Measurements from ENCODE around the gene TSPAN18. TPM values are rescaled to one million over a fixed set of nuclear protein-coding genes. Genes with fewer than 3 reads are reported as not detected.

TSPAN18 gene
- total RNA-seq, 1 experiment from 2014 or later: not detected

- no peak for DNase-seq (ENCODE audit: low spot score)
Observed at GRCh38 chr11:44737245-44738085, 10.7 kb downstream of the TSPAN18 start.

DNA sequence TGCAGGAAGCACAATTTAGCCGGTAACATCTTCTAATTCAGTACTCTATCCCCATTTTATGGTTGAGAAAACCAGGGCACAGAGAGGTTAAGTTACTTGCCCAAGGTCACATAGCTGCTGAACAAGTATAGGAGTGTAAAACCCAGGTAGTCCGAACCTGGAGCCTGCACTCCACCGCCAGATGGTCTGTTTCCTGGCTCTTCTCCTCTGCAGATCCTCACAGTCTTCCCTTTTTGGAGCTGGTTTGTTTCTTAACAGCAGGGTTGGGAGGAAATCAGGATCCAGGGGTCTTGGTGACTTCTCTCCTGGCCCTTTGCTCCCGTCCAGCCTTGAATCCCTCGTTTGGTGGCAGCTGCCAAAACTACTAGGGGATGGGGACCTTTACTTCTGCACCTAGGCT lies 12.0 kb downstream of the TSPAN18 start:
- DNase-seq (ENCODE audit: low spot score): no peak

DNA sequence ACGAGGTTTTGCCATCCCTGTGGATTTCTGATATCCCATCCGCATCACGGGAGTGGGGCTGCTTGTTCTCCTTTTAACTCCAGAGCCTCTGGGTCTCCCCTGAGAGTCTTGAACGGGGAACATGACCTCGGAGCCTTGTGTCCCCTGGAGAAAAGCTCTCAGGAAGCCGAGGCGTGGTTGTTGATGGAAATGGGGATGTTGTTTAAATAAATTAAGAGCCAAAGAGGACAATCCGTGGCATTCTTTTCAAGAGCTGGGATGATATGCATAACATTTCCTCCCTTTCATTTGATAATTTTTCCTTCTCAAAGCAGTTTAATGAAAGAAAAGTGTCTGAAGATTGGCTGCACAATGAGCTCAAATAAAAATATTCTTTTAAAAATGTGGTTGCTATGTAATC lies 14.2 kb downstream of the TSPAN18 start:
- no peak for DNase-seq (ENCODE audit: low spot score)

DNA sequence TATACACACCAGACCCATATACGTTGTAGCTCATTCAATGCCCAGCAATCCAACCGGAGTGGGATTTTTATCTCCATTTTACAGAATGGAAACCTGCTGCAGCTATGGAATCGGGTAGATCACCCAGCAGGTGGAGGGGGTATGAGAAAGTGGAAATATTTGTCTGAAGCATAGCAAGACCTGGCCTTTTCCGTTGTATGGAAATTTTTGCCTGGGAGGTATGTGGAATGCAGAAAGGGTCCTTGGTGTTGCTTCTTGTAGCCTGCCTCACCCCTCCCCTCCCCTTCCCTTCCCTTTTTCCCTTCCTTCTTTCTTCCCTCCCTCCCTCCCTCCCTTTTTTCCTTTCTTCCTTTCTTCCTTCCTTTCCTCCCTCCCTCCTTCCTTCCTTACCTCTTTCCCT lies 15.2 kb downstream of the TSPAN18 start:
- DNase-seq (ENCODE audit: low spot score): no peak

DNA sequence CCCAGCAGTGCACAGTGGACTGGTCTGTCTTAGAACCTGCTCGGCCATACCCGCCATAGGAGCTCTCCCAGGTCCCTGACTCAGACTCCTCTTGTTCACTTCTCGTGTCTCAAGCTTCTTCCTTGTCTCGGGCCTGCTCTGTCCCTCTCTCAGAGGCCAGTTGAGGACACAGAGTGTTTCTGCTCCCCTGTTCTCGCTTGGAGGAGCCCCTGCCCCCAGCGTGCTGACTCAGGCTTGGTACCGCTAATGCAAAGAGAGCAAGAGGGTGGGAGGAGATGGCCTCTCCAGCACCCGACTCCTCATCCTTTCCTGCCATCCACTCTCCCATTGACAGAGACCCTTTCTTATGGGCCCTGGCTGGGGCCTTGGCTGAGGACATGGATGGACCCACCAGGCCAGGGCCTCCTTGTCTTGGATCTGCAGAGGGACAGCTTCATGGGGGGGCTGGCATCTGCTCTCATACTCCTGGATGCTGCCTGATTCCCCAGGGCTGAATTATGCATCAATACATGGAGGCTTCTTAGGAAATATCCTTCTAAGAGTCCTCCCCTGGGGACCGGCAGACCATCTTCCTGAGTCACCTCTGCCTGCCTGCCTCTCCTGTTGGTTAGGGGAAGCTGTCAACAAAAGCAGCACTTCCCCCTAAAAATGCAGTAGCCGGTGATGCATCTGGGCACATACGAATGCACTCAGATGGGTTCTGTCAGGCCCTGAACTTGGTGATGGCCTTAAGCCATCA lies 15.9 kb downstream of the TSPAN18 start:
- no peak for DNase-seq (ENCODE audit: low spot score)

DNA sequence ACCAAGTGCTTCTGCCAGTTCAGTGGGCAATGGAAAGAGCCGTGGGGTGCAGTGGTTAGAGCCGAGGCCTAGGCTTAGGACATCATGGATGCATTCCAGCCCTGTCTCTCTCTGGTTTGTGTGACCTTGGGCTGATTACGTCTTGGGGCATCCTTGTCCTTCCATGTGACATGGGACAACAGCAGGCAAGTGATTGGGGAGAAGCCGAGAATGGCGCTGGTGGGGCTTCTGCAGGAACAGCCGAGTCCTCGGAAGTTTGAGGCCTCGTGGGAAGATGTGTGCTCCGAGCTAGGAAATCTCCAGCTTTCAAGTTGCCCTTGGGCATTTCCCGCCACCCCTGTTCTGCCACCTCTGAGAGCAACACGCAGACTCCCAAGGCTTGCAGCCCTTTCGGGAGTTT lies 16.6 kb downstream of the TSPAN18 start:
- DNase-seq (ENCODE audit: low spot score): no peak

DNA sequence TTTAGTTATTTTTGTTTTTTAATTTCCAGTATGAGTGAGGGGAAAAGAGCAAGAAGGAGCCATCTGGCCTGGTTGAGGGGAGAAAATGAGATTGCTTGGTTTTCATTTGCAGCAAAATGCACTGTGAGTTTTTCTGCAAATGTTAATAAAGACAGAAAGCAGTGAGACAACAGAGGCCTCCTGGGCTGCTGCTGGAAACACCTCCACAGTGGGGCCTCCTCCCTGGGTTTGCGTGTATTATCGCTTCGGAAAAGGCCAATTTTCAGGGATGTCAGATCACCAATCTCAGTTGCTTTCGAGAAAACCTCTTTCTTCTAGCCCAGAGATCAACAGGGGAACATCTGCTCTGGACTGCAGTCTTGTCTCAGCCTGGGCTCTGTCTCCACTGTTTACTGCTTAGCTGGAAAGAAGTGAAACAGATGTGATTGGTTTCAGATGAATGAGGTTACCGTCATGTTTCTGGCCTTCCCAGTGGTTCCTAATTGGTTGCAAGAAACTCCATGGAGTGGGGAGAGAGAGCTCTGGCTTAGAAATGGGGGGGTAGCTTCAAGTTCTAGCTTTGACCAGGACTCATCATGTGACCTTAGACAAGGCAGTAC lies 17.3 kb downstream of the TSPAN18 start:
- DNase-seq (ENCODE audit: low spot score): no peak

GRCh38 chr11:44746894-44747293 lies 20.1 kb downstream of the TSPAN18 start:
- no peak for DNase-seq (ENCODE audit: low spot score)

- peak; percentile 33 for DNase-seq (ENCODE audit: low spot score)
Observed at GRCh38 chr11:44747316-44747715, 20.6 kb downstream of the TSPAN18 start.

DNA sequence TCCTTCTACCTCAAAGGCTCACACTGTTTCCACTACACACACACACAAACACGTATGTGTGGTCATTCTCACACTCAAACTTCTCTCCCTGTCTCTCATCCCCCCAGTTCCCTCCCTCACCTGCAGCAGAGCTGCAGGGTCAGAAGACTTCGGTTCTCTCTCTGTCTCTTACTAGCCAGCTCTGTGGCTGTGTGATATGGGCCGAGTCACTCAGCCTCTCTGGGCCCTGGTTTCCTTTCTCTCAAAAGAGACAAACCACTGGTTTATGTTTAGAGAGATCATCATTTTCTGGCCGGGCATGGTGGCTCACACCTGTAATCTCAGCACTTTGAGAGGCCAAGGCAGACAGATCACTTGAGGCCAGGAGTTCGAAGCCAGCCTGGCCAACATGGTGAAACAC lies 21.1 kb downstream of the TSPAN18 start:
- no peak for DNase-seq (ENCODE audit: low spot score)

DNA sequence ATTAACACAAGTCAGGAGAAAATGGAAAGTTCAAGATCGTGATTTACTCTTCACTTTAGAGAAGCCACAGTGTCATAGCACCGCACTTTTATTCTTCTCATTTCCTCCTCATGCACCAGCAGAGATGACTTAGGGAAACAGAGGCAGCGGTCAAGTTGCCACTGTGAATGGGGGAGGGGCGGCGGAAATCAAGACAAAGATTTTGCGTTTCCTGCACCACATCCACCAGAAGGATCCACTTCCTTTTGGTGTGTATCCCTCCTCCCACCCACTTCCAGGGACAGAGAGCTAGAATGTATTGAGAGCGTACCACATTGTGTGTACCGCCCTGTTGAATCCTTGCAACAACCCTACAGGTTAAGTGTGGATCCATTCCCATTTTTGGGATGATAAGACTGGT lies 21.8 kb downstream of the TSPAN18 start:
- no peak for DNase-seq (ENCODE audit: low spot score)

DNA sequence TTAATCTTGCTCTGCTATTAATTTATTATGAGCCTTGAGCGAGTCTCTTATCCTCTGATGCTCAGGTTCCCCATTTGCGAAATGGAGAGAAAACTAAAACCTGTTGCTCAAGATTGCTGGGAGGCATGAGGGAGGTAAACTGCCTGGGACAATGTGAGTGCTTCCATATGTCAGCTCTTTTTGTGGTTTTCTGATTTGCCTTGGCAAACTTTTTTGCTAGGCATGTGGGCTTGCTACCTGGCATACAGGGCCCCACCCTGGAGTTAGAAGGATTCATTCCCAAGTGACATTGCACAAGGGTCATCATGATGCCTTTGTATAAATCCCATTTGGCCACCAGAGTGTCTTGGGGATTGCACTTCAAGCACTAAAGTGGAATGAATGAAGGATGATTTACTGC lies 22.4 kb downstream of the TSPAN18 start:
- no peak for DNase-seq (ENCODE audit: low spot score)

GRCh38 chr11:44750551-44751465 lies 24.0 kb downstream of the TSPAN18 start:
- DNase-seq (ENCODE audit: low spot score): no peak

DNA sequence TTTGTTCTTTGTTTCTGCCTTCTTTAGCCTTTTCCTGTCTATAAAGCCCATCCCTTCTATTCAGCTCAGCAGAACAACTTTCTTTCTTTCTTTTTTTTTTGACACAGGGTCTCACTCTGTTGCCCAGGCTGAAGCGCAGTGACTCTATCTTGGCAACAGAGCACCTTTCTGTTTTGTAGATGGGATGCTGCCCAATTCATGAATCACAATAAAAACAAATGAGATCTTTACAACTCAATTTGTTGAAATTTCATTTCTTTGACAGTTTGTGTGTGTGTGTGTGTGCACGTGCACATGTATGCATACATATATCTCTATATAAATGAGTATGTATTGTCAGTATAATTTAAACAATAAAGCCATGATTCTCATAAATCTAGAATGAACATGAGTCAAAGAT lies 25.5 kb downstream of the TSPAN18 start:
- DNase-seq (ENCODE audit: low spot score): no peak

GRCh38 chr11:44752713-44753112 lies 26.0 kb downstream of the TSPAN18 start:
- no peak for DNase-seq (ENCODE audit: low spot score)

DNA sequence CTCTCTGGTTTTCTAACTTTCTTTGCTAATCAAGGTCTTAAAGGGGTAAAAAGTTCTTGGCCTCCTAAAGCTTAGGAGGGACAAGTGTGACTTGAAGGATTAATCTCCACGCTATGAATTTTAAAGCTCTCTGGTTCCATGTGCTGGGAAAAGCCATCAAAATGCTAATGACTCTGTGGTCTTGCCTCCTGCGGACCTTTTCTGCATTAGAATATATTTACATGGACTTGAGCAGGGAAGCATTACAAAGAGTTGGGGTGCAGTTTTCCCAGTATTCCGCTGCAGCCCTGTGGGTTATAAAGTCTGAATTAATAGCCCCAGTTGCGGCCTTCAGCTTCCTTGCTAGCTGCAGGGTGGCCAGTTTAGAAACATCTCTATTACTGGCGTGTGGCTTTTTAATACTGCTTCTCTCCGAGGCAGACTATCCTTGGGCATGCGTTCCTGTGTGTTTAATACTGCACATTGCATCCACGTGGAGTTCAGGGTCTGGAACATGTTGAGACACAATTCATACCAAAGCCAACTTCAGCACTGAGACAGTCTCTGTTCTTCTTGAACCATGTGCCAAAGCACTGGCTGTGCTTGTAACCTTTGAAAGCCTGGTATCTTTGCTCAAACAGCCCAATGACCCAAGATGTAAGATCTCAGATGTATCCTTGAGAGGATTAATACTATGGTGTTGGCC lies 27.3 kb downstream of the TSPAN18 start:
- no peak for DNase-seq (ENCODE audit: low spot score)

DNA sequence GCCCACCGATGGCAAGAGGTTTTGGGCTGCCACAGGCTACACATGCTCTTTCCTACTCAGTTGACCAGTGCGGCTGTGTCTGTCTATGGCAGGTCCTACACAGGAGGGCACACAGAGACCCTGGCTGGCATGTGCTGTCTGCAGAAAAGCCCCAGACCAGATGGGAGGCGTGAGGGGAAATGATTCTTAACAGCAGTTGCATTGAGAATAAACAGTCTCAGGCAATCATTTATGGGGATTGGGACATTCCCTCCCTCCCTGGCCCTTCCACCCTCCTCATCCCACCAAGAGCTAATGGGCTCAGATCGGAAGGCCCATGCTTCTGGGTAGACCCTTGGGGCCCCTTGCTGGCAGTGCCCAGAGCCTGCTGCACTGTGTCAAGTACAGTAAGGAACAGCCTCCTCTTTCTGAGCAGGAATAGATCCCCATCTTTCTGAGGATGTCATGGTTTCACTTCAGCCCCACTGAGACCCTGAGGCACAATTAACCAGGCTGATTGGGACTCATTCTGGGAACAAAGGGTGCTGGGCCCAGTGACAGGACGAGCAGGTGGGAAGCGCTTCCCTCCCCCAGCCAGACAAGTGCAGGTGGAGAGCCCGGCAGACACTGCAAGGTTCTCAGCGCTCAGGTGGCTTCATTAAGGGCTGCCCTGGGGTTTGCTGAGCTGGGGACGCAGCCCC lies 28.3 kb downstream of the TSPAN18 start:
- DNase-seq (ENCODE audit: low spot score): no peak

- peak; percentile 73 for DNase-seq (ENCODE audit: low spot score)
Observed at GRCh38 chr11:44755556-44756523, 29.1 kb downstream of the TSPAN18 start.

DNA sequence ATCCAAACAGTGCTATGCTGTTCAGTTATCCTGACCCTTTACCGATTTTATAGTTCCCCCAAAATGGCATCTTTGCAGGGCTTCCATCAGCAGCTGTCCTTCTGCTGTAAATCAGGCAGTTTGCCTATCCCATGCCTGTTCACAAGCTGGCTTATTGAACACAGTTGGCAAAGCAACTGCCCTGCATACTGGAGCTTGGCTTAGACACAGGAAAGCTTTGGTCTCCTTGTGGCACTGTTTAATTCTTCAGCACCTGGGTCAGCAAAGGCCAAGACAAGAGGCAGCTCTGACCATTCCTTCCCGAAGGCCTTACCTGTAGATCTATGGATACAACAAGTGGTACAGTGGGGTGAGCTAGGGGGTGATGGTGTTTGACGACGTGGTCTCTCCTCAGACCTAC lies 32.2 kb downstream of the TSPAN18 start:
- no peak for DNase-seq (ENCODE audit: low spot score)
